Thyroid gland (tissue), 4 donors: Measurements from ENCODE around the gene INPP5A. TPM values are rescaled to one million over a fixed set of nuclear protein-coding genes. Genes with fewer than 3 reads are reported as not detected.

Experiments
- DNase-seq, 2 donors: peaks; one replicate each; pipeline ENCODE4 v3.0.0-alpha.2; 2019
- H3K27ac ChIP-seq, 3 donors: fragments of 200-600 bp; sonication (generic); 1 replicate in 2 of 3; 2 replicates in 1 of 3; pipeline ENCODE4 v1.5.1; 2016 to 2019; ENCODE audit warnings: mild to moderate bottlenecking in 1 of 3, moderate library complexity in 1 of 3
- H3K27me3 ChIP-seq: fragments of 200-600 bp; sonication (generic); one replicate; pipeline ENCODE4 v1.5.1; 2019
- H3K36me3 ChIP-seq, 2 donors: fragments of 200-600 bp; sonication (generic); one replicate each; pipeline ENCODE4 v1.5.1; 2016 to 2019
- H3K4me1 ChIP-seq, 2 donors: fragments of 200-600 bp; sonication (generic); one replicate each; pipeline ENCODE4 v1.5.1; 2017 to 2019
- H3K4me3 ChIP-seq, 3 donors: fragments of 200-600 bp; sonication (generic); replicated peaks in 1 of 3; 1 replicate in 2 of 3; 2 replicates in 1 of 3; pipeline ENCODE4 v1.5.1; 2016; ENCODE audit warnings: mild to moderate bottlenecking in 1 of 3
- H3K9me3 ChIP-seq: fragments of 200-600 bp; sonication (generic); one replicate; pipeline ENCODE4 v1.5.1; 2017
- POLR2A ChIP-seq, 2 donors: fragments of 450-650 bp; IDR thresholded peaks; one replicate each; pipeline ENCODE4 v1.6.1; 2017; ENCODE audit warnings: antibody characterized with exemption in 2 of 2, mild to moderate bottlenecking in 2 of 2, moderate library complexity in 1 of 2
- WGBS, 2 donors: methylation state at CpG; one replicate each; pipeline ENCODE4 v1.1.5; 2017; 5-methylcytosine and 5-hydroxymethylcytosine counted together
- intact Hi-C: fragments of 100-400 bp; cut with DNase I; formaldehyde crosslinking; loops from one replicate; pipeline ENCODE4 v1.15.1; 2023
- total RNA-seq, 4 donors: library from RNA; depleted of rRNA; stranded (reverse); fragments of >200 nt; gene quantifications; one replicate each; pipeline ENCODE4 v1.2.3, GENCODE V29; 2016
- TF ChIP-seq, protein P1 (sequence below), 6 experiments: fragments of 200-600 bp in 3 of 6; fragments of 450-650 bp in 3 of 6; sonication (generic) in 3 of 6; IDR thresholded peaks; one replicate each; pipeline ENCODE4 v1.5.1; 2016 to 2019; ENCODE audit warnings: antibody characterized with exemption in 6 of 6, mild to moderate bottlenecking in 2 of 6, inconsistent platforms in 1 of 6, moderate library complexity in 1 of 6

INPP5A gene
- total RNA-seq, 4 donors from 2014 or later, result 30.4 to 75.8 (median 41.1) TPM

DNA sequence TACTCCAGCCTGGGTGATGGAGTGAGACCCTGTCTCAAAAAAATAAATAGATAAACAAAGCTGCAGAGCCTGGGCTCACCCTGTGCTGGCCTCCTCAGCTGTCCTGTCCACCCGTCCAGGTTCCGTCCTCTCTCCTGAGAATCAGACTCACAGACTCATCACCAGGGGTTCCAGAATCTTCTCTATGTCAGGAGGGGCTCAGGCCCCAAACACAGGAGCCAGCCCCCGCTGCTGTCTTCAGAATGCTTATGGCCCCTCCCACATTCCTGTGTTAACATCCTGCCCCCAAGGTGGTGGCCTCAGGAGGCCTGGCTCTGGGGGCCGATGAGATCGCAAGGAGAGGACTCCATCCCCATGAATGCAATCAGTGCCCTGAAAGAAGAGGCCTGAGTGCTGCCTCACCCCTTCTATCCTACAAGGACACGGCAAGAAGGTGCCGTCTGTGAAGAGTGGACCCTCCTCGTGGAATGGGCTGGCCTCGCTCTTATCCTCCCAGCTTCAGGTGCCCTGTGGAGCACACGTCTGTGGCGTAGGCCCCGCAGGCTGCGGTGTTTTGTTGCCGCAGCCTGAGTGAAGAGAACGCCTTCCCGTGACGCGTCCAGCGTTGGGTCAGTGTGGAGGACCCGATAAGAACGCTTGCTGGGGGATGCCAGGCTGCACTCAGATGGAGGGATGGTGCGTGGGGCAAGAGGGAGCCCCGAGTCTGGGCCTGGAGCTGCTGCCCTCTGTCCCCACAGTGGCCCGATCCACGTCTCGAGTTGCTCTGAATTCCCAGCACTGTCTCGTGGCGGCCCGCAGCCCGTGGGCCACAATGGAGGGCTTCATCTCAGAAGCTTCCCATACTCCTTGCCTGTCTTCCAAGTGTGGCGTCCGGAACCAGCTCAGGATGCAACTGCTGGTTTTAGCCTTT, 77.1 kb downstream of the INPP5A start:
- H3K4me1 ChIP-seq, result no peaks in the 10 kb centered on the region

GRCh38 chr10:132615341-132616169, 78.0 kb downstream of the INPP5A start:
- WGBS, 2 donors, result 97% methylated on average over 18 to 22 of the region's 22 CpGs
- Histone ChIP-seq H3K9me3 (no peaks in the 10 kb centered on the region), H3K27ac (no peak overlapping the region), H3K4me1 (no peaks in the 10 kb centered on the region), H3K4me3 (no peak overlapping the region), H3K27me3 (no peaks in the 10 kb centered on the region), H3K36me3 (no peaks in the 10 kb centered on the region)
- no peak for TF ChIP-seq POLR2A (IDR thresholded peaks at IDR 0.05)
- TF ChIP-seq, protein P1, sequence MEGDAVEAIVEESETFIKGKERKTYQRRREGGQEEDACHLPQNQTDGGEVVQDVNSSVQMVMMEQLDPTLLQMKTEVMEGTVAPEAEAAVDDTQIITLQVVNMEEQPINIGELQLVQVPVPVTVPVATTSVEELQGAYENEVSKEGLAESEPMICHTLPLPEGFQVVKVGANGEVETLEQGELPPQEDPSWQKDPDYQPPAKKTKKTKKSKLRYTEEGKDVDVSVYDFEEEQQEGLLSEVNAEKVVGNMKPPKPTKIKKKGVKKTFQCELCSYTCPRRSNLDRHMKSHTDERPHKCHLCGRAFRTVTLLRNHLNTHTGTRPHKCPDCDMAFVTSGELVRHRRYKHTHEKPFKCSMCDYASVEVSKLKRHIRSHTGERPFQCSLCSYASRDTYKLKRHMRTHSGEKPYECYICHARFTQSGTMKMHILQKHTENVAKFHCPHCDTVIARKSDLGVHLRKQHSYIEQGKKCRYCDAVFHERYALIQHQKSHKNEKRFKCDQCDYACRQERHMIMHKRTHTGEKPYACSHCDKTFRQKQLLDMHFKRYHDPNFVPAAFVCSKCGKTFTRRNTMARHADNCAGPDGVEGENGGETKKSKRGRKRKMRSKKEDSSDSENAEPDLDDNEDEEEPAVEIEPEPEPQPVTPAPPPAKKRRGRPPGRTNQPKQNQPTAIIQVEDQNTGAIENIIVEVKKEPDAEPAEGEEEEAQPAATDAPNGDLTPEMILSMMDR (IDR thresholded peaks at IDR 0.05), result no peak
- intact Hi-C loops, result no loop called here
- DNase-seq, result no peak

More for the DNA sequence above, 77.1 kb downstream of the INPP5A start:
- TF ChIP-seq POLR2A (IDR thresholded peaks at IDR 0.05), result no peak
- TF ChIP-seq, protein P1 (IDR thresholded peaks at IDR 0.05), result no peak
- H3K9me3 ChIP-seq, result no peaks in the 10 kb centered on the region
- WGBS, 2 donors, result 95 to 96% methylated on average over 25 to 31 of the region's 32 CpGs
- H3K4me3 ChIP-seq, result no peak overlapping the region
- H3K27ac ChIP-seq, result no peak overlapping the region
- no peaks in the 10 kb centered on the region for H3K27me3 ChIP-seq
- intact Hi-C loops, result no loop called here
- H3K36me3 ChIP-seq, result no peaks in the 10 kb centered on the region
- no peak for DNase-seq

- TF ChIP-seq POLR2A (IDR thresholded peaks at IDR 0.05), result no peak
- TF ChIP-seq, protein P1 (IDR thresholded peaks at IDR 0.05), result no peak
- Histone ChIP-seq H3K9me3 (no peaks in the 10 kb centered on the region), H3K4me1 (no peaks in the 10 kb centered on the region), H3K27ac (no peak overlapping the region), H3K36me3 (no peaks in the 10 kb centered on the region), H3K27me3 (no peaks in the 10 kb centered on the region), H3K4me3 (no peak overlapping the region)
- intact Hi-C loops, result no loop called here
- 92 to 96% methylated on average over 25 to 29 of the region's 30 CpGs for whole genome bisulfite sequencing, 2 donors
- DNase-seq, result no peak
Observed at GRCh38 chr10:132616170-132616995, 78.8 kb downstream of the INPP5A start.

DNA sequence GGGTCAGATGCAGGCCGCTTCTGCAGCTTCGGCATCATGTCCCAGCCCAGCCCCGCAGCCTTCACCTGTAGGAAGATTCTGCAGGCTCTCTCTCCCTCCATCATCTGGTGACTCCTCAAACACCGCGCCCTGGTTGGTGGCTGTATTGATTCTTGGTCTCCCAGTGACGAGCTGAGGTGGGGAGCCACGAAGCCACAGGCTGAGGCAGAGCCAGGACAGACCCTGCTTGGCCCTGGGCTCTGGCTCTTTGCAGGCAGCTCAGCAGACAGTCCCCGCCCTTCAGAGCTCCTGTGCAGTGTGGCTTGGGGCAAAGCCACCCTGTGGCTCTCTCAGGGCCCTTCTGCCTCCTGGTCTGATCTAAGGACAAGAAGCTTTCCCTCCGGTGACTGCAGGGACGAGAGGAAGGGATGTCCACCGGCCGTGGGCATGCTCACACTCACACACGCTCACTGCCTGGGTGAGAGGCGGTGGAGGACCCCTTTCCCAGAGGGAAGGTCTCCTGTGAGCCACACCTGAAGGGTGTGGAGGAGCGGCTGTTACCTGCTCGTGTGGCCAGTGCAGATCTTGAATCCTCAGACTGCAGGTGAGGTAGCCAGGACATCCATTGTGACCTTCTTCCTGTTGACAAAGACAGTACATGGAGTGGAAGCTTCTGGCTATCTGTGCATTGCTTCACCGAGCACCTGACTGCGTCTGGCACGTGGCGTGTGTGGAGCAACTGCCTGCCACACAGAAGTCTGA, 79.6 kb downstream of the INPP5A start:
- H3K27me3 ChIP-seq, result no peaks in the 10 kb centered on the region
- H3K4me1 ChIP-seq, result no peaks in the 10 kb centered on the region
- H3K4me3 ChIP-seq, result no peak overlapping the region
- no peaks in the 10 kb centered on the region for H3K36me3 ChIP-seq
- H3K9me3 ChIP-seq, result no peaks in the 10 kb centered on the region
- 84 to 92% methylated on average over 15 to 18 of the region's 20 CpGs for WGBS, 2 donors
- DNase-seq, result no peak
- intact Hi-C loops, result no loop called here
- H3K27ac ChIP-seq, result no peak overlapping the region
- TF ChIP-seq, protein P1 (IDR thresholded peaks at IDR 0.05), result no peak
- TF ChIP-seq POLR2A (IDR thresholded peaks at IDR 0.05), result no peak
